Measurements from ENCODE around the gene CD24.
"Not testable (repeated sequence)": the region's sequence is repeated elsewhere in the genome, so short reads cannot be mapped to it uniquely, and the experiment has no call there.

DNA sequence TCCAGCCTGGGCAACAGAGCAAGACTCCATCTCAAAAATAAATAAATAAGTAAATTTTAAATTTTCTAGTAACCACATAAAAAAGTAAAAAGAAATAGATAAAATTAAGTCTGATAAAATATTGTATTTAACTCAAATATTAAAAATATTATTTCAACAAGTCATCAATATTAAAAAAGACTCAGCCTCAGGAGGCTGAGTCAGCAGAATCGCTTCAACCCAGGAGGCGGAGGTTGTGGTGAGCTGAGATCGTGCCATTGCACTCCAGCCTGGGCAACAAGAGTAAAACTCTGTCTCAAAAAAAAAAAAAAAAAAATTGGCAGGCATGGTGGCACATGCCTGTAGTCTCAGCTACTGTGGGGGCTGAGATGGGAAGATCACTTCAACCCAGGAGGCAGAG, 15.2 kb upstream of the CD24 start:
- not testable (repeated sequence) for TF ChIP-seq EZH2 (IDR thresholded peaks at IDR 0.05; ENCODE audit: borderline replicate concordance); CTCF (IDR thresholded peaks at IDR 0.05; ENCODE audit: poor library complexity)

All from hepatocyte (in vitro differentiated cells).